HepG2 (cell line): ENCODE results near the gene NLE1. TPM values are rescaled to one million over a fixed set of nuclear protein-coding genes. Genes with fewer than 3 reads are reported as not detected.
"Not testable (repeated sequence)": the region's sequence is repeated elsewhere in the genome, so short reads cannot be mapped to it uniquely, and the experiment has no call there.

Source experiments
- ATAC-seq: fragments of 200-7000 bp; cut with Tn5 transposase; 3 replicates; pipeline ENCODE4 v1.9.1; 2020; ENCODE audit warnings: mild to moderate bottlenecking, moderate library complexity
- BruUV-seq: library from RNA; stranded (reverse); fragments of 400-500 nt; replicated peaks from 2 replicates; lab custom pipeline; 2021; lab: Mats Ljungman, UMichigan
- CTCF ChIA-PET: fragments of 300-600 bp; formaldehyde crosslinking; extraction: SDS; loops from one replicate; lab custom pipeline; 2021; ENCODE audit warnings: low total read pairs, inconsistent platforms, low intra/inter-chr PET ratio; lab: Yijun Ruan, JAX
- POLR2A ChIA-PET: fragments of 350-600 bp; sonication (Branson Sonifier 250); formaldehyde crosslinking; loops from one replicate; lab custom pipeline; 2020; ENCODE audit warnings: antibody characterized with exemption, inconsistent platforms; lab: Yijun Ruan, JAX
- DNase-seq: peaks from one replicate; pipeline ENCODE4 v3.0.0-alpha.2; 2015; ENCODE audit warnings: low spot score
- FAIRE-seq: peaks from 3 replicates; lab custom pipeline; 2011; peaks lifted over from hg19 to GRCh38; lab: Jason Lieb, UNC
- H2AFZ ChIP-seq: one replicate; pipeline ENCODE4 v1.6.1; 2011; ENCODE audit warnings: low read length, inconsistent platforms
- H3K27ac ChIP-seq: fragments of 300-600 bp; 3 replicates; pipeline ENCODE4 v1.8.0; 2011; ENCODE audit warnings: mixed run types, mild to moderate bottlenecking, mixed read lengths, low read length, inconsistent platforms; ENCODE audit not compliant: insufficient read depth; ENCODE audit errors: extremely low read length
- H3K27me3 ChIP-seq, 2 experiments: fragments of 200-600 bp in 1 of 2; 2 replicates in 1 of 2; 3 replicates in 1 of 2; pipeline versions ENCODE4 v1.6.0 to v1.8.0; 2011; ENCODE audit warnings: low read length in 2 of 2, mild to moderate bottlenecking in 2 of 2, moderate library complexity in 2 of 2, inconsistent platforms in 1 of 2; ENCODE audit not compliant: insufficient read depth in 2 of 2, control insufficient read depth in 1 of 2
- H3K36me3 ChIP-seq, 2 experiments: fragments of 200-600 bp in 1 of 2; replicated peaks in 1 of 2; 2 replicates in 1 of 2; 3 replicates in 1 of 2; pipeline versions ENCODE4 v1.5.1 to v1.8.0; 2011; ENCODE audit warnings: low read length in 2 of 2, inconsistent platforms in 1 of 2; ENCODE audit not compliant: insufficient read depth in 2 of 2, control insufficient read depth in 1 of 2
- H3K4me1 ChIP-seq: 2 replicates; pipeline ENCODE4 v1.5.1; 2012; ENCODE audit warnings: low read length, inconsistent platforms; ENCODE audit not compliant: insufficient read depth
- H3K4me2 ChIP-seq: 2 replicates; pipeline ENCODE4 v1.6.0; 2011; ENCODE audit warnings: low read depth, low read length, inconsistent platforms
- H3K4me3 ChIP-seq, 3 experiments: fragments of 200-600 bp in 1 of 3; sonication (generic), shearing (Covaris generic) in 1 of 3; replicated peaks in 1 of 3; 2 replicates each; pipeline ENCODE4 v1.5.1; 2011 to 2016; ENCODE audit warnings: low read length in 3 of 3, inconsistent platforms in 2 of 3, low read depth in 2 of 3, mild to moderate bottlenecking in 2 of 3, control low read depth in 1 of 3, mixed read lengths in 1 of 3; ENCODE audit not compliant: insufficient read depth in 1 of 3
- H3K79me2 ChIP-seq: one replicate; pipeline ENCODE4 v1.6.1; 2011; ENCODE audit warnings: low read length, inconsistent platforms; ENCODE audit not compliant: insufficient read depth
- H3K9ac ChIP-seq: 2 replicates; pipeline ENCODE4 v1.6.0; 2011; ENCODE audit warnings: mild to moderate bottlenecking, low read depth, low read length, inconsistent platforms; ENCODE audit not compliant: insufficient read depth
- H3K9me3 ChIP-seq: 2 replicates; pipeline ENCODE4 v1.5.1; 2012; ENCODE audit warnings: mild to moderate bottlenecking, low read length
- H4K20me1 ChIP-seq: 2 replicates; pipeline ENCODE4 v1.6.0; 2011; ENCODE audit warnings: inconsistent platforms, mild to moderate bottlenecking, low read length, moderate library complexity; ENCODE audit not compliant: insufficient read depth
- FOXP1 ChIP-seq, 2 experiments: fragments of 450-650 bp in 1 of 2; IDR thresholded peaks; 2 replicates each; pipeline ENCODE4 v1.6.1; 2017 to 2018; ENCODE audit warnings: antibody characterized with exemption in 1 of 2
- ZBTB38 ChIP-seq: sonication (generic); formaldehyde crosslinking; IDR thresholded peaks from 2 replicates; pipeline ENCODE4 v1.5.1; 2020; ENCODE audit warnings: mild to moderate bottlenecking, missing genetic modification reagents
- WGBS: methylation state at CpG from one replicate; pipeline ENCODE4 v1.1.6; 2017; ENCODE audit warnings: low lambda C conversion rate; 5-methylcytosine and 5-hydroxymethylcytosine counted together
- in situ Hi-C: cut with HindIII; loops from 2 replicates; pipeline ENCODE4 v1.10.0; 2017; ENCODE audit warnings: low pct_unique_long_range_greater_than_20kb; ENCODE audit not compliant: extremely low pct_ligation_motif_present
- intact Hi-C: fragments of 100-400 bp; cut with micrococcal nuclease; formaldehyde crosslinking; loops from one replicate; pipeline ENCODE4 v1.10.0; 2022; ENCODE audit not compliant: unreplicated experiment
- polyA plus RNA-seq, 8 experiments: library from polyadenylated mRNA; depleted of rRNA in 3 of 8; stranded (reverse) in 7 of 8; unstranded in 1 of 8; fragments of >200 nt; fragmentation: Illumina TruSeq in 4 of 8; extraction: Trizol in 4 of 8; gene quantifications; 2 replicates each; pipeline versions ENCODE4 v1.2.1 to v1.2.3, GENCODE V29; 2011 to 2016; ENCODE audit warnings: low read depth in 4 of 8, missing spikeins in 1 of 8, mixed read lengths in 1 of 8; ENCODE audit not compliant: insufficient read depth in 1 of 8
- total RNA-seq, 5 experiments: library from RNA; depleted of rRNA; stranded (reverse); fragments of >200 nt; fragmentation: Illumina TruSeq; extraction: Trizol; gene quantifications; 2 replicates each; pipeline ENCODE4 v1.2.3, GENCODE V29; 2016; ENCODE audit warnings: low read depth in 1 of 5
- TF ChIP-seq, protein P1 (sequence below): sonication (generic); formaldehyde crosslinking; IDR thresholded peaks from 2 replicates; pipeline ENCODE4 v1.4.0; 2020; ENCODE audit warnings: missing genetic modification reagents

NLE1 gene
- total and polyA plus RNA-seq, 2 of the 13 experiments (the other 11 are each of a cell fraction or from before 2014, with no cell fraction given): 20.3 to 34.5 TPM

DNA sequence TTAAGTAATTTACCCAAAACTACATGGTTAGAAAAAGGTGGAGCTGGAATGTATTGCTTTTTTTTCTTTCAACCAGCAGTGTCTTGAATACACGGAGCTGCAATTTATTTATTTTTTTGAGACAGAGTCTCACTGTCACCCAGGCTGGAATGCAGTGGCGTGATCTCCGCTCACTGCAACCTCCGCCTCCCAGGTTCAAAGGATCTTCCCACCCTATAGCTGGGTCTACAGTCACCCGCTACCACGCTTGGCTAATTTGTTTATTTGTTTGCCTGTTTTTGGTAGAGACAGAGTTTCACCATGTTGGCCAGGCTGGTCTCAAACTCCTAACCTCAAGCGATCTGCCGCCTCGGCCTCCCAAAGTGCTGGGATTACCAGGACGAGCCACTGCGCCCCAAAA, 51.4 kb downstream of the NLE1 start:
- in situ Hi-C loops; intact Hi-C loops; H3K9me3 ChIP-seq; H3K36me3 ChIP-seq; H3K4me3 ChIP-seq; FAIRE-seq; H3K9ac ChIP-seq; ATAC-seq; H2AFZ ChIP-seq; TF ChIP-seq FOXP1 (IDR thresholded peaks at IDR 0.05): not testable (repeated sequence)
- H3K4me1 ChIP-seq: peaks cover 34% of the 10 kb centered on the region
- peak; percentile 5 for DNase-seq
- H3K79me2 ChIP-seq: peaks cover 27% of the 10 kb centered on the region
- CTCF ChIA-PET: interaction anchor here (3.0 kb wide), 1 partner anchor 93 kb away, joined by 21 read pairs; no protein-coding TSS in a partner anchor
- TF ChIP-seq FOXP1 (CRISPR knock-in tag; IDR thresholded peaks at IDR 0.05) (0 out of 2 replicates have a peak, but pooled peaks have one; percentile 17), ZBTB38 (CRISPR knock-in tag) (peak; percentile 75; the same call in 1 of the 2 replicates)
- TF ChIP-seq, protein P1, sequence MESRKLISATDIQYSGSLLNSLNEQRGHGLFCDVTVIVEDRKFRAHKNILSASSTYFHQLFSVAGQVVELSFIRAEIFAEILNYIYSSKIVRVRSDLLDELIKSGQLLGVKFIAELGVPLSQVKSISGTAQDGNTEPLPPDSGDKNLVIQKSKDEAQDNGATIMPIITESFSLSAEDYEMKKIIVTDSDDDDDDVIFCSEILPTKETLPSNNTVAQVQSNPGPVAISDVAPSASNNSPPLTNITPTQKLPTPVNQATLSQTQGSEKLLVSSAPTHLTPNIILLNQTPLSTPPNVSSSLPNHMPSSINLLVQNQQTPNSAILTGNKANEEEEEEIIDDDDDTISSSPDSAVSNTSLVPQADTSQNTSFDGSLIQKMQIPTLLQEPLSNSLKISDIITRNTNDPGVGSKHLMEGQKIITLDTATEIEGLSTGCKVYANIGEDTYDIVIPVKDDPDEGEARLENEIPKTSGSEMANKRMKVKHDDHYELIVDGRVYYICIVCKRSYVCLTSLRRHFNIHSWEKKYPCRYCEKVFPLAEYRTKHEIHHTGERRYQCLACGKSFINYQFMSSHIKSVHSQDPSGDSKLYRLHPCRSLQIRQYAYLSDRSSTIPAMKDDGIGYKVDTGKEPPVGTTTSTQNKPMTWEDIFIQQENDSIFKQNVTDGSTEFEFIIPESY: peak; percentile 81; the same call in 1 of the 2 replicates
- TF ChIP-seq, all 625 proteins: peak for 3; not testable (repeated sequence) for 622
- H4K20me1 ChIP-seq, BruUV-seq, H3K4me2 ChIP-seq, H3K27me3 ChIP-seq: not testable (repeated sequence)
- H3K27ac ChIP-seq: peak overlapping the region; percentile 77
- WGBS: 77% methylated on average over 11 of the region's 11 CpGs
- POLR2A ChIA-PET: interaction anchor here (1.9 to 2.5 kb wide), 2 partner anchors 28 to 110 kb away, joined by 12 to 20 read pairs; partner anchors contain the start of genes LIG3 and RFFL
